DMS79 treated with DMSO at 0.1 percent for 48 hours (cell line): ENCODE results near the gene TBC1D7.

ENCODE experiments used
- DNase-seq: peaks from one replicate; lab custom pipeline; 2025; lab: John Stamatoyannopoulos, UW

The TBC1D7 gene

GRCh38 chr6:13294499-13295069 lies 33.8 kb downstream of the TBC1D7 start:
- no peak for DNase-seq

DNA sequence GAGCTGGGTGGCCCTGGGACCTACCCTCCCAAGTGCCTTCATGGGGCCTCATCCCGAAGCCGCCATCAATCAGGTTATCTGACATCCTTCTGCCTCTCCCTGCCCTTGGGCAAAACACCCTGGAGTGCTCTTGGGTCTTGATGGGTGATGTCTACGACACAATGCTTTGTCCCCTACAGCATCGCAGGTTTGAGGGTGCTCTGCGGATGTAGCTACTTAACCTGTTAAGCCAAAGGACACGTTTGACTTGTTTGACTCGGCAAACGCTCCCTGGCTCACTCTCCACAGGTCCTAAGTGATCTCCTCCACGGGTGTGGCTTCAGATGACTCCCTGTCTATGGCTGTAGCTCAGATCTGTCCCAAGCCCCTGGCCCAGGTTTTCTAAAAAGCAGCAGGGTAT lies 35.6 kb downstream of the TBC1D7 start:
- no peak for DNase-seq

DNA sequence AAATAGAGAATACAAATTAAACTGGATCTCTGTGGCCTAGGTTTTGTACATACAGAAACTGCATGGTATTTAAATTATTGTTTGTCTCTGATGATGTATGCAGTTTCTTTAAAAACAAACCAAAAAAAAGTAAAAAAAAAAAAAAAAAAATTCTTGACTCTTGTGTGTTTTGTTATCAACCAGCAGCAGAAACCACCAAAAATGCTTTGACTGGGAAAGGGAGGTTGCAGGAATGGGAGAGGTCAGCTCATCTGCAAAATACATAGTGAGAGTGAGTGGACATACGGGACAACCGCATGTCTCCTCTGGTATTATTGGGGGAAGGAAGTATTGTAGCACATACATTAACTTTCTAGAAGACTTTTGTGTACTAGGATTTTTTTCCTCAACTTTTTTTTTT lies 38.0 kb downstream of the TBC1D7 start:
- no peak for DNase-seq

DNA sequence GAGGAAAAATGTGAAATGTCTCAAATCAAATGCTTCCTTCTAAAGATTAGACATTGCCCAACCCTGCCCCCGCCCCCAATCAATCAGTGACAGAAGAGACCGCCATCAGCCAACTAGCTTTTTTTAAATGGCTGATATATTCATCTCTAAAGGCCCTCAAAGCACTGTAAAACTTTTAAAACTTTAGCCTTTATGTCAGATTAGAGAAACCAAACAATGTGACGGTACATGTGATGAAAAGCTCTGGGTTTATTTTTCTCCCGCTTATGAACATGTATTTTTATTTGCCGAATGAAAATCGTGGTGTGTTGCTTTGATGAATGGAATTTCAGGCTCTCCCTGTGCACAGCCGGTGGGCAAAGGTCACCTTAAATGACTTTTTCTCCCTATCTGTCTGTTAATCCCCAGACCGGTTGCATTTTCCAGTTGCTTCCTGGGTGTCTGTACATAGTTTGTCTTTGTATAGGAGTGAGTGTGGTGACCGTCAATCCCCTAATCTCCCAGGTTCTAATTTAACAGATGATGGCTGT lies 38.5 kb downstream of the TBC1D7 start:
- no peak for DNase-seq

DNA sequence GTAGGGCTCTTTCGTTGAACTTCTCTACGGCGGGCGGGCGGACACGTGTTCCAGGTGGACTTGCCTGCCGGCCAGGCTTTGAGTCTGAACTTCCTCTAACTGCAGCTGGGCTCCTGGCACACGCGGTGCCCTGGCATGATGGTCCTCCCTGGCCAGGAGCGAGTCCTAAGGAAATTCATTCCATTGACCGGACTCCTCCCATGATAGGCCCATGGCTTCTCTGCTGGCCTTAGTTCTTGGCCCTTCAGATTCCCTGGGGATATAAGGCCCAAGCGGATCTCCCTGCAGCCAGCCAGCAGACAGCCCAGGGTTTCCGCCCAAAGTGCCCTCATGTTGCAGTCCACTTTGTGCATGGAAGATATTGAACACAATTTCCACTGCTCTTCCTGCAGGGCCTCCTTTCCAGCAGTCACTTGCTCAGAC lies 39.4 kb downstream of the TBC1D7 start:
- no peak for DNase-seq

DNA sequence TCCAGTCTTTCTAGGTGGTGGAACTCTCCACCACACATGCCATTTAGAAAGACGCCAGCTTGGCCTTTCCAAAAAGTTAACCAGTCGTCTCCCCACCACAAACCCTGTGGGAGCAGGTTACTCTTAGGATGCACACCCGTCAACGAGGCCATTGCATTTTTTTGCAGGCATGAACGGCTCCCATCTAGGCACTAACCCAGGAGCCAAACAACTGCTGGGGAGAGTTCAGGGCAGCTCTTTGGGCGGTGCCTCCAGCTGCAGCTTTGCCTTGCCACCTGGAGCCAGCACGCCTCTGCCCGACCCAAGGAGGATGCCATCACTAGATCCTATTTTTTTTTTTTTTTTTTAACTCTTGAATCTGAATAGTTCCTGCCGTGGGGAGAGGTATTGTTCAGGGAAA lies 39.9 kb downstream of the TBC1D7 start:
- DNase-seq, result no peak

GRCh38 chr6:13287104-13287503 lies 41.2 kb downstream of the TBC1D7 start:
- no peak for DNase-seq

DNA sequence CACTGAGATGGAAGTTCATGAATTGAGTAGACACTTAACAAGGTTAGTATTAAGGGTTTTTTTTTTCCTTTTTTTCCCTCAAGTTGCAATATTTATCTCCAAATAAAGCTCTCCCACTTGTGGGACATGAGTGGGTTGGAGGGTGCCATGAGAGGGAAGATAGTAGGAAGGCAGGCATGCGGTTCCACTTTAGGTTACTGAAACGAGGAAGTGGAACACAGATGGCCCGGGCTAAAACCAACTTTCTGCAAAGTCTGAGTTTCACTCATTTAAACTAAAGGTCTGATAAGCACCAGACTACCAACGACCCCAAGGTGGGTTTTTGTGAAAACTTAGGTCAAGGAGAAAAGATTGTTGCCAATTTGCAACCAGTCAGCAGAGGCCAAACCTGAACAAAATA lies 42.2 kb downstream of the TBC1D7 start:
- no peak for DNase-seq

- DNase-seq, result no peak
Measured at GRCh38 chr6:13285705-13286104, 42.6 kb downstream of the TBC1D7 start.

- DNase-seq, result no peak
Measured at GRCh38 chr6:13284646-13285045, 43.7 kb downstream of the TBC1D7 start.

- no peak for DNase-seq
Measured at GRCh38 chr6:13283331-13283730, 45.0 kb downstream of the TBC1D7 start.

DNA sequence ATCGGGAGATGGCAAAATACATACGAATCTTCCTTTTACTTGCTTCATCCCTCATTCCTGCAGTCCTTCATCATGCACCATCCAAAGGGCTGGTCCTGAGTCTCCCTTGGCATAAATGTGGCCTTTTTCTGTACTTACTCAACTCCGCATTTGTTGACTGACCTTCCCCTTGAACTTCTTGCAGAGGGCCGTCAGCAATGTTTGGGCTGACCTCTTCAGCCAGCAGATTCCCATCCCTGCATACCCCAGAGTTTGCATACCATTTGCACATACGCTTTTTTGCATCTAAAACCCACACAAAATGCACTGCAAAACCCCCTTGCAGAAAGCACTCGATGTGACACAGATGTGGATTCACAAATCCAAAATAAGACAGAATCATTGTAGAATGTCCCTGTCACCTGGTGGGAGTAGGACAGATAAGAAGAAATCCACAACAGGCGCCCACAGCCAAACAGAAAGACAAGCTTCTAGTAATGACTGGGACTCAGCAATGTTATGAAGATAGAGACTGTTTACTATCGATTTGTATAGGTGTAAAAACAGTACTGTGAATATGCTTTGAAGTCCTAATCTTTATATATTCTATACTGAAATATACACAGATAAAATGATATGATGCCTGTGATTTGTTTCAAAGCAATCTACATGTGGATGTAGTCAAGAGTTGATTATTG lies 45.8 kb downstream of the TBC1D7 start:
- DNase-seq, result no peak

- DNase-seq, result no peak
Measured at GRCh38 chr6:13281686-13282085, 46.7 kb downstream of the TBC1D7 start.

DNA sequence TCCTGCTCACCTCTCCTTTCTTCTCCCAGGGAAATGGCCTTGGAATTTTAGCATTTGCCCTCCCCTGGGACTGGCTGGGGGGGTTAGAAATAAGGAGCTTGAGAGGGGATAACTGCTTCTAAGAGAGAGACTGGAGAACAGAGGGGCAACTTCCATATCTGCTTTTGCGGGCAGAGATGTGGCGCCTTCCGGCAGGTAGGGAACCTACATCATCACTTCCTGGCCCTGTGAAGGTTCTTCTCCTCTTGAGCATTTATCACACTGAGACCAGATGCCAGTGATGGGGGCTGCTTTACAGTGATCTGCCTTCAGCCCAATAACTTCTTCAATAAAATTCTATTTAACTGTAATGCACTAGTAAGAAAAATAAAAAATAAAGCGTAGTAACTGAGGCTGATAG lies 48.1 kb downstream of the TBC1D7 start:
- no peak for DNase-seq

- DNase-seq, result no peak
Measured at GRCh38 chr6:13278991-13279390, 49.3 kb downstream of the TBC1D7 start.

GRCh38 chr6:13278164-13278563 lies 50.2 kb downstream of the TBC1D7 start:
- DNase-seq, result no peak

DNA sequence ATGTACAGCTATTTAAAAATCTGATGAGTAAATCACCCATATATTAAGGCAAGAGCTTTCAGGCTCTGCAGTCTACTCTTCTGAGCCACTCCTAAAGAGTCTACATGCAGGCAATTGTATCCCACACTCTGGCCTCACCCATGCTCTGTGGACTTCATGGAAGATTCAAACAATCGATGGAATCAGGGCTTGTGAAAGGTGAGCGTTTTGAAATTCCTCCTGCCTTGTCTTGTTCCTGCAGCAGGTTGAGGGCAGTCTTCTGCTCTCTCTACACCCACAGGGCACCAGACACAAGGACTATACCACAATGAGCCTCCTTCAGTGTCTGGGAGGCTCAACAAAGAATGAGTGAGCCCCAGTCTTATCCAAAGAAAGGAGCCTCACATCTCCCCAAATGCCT lies 51.1 kb downstream of the TBC1D7 start:
- DNase-seq, result no peak

DNA sequence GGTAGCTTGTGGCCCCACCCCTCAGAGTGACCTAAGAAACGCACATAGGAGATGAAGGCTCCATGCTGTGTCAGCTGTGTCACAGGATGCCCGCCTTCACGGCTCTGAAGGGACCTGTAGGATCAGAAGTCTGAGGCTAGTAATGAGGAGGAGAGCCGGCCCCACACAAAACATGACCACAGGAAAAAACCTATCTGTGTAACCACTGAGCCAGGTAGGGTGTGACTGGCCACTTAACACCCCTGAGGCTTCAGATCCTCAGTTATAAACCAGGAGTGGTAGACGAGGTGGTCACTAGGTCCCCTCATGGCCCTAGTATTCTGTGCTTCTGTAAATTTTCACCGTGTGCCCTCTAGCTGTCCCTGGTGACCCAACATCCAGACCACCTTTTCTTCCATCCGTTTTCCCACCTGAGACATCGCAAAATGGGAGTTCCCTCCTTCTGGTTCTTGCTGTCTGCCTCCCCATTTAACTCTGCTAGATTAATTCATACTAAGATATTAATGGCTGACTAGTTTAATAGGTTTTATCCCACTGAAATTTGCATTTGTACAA lies 52.8 kb downstream of the TBC1D7 start:
- DNase-seq, result no peak

DNA sequence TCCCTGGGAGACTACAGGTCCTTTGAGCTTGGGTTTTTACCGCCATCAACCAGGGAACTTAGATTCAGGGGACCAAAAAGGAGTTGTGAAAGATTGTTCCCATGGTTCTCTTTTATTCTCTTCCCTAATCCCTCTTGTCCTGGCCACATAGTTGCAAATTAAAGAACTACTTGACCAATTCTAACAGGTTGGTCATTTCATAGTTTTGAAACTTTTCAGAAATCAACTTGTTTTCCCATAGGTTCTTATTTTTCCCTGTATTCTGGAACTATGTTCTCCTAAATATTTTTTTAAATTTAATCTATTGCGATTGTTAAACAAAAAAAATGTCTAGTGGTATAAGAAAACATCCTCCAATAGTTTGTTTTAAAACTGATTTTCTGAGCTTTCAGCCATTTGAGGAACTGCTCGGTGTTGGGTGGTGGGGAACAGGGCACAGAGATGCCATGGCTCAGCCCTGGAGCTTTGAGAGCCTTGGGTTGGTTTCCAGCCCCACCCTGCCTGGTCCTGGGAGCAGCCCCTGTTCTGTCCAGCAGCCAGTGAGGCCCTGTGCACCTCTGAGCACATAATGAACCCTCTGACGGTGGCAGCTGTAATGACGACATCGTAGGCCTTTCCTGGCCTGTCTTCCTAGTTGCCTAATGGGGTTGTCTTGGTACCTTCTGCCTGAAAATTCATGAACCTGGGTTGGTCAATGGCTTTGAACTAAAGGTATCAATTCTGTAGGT lies 53.5 kb downstream of the TBC1D7 start:
- no peak for DNase-seq

- DNase-seq, result no peak
Measured at GRCh38 chr6:13273931-13274706, 54.2 kb downstream of the TBC1D7 start.

- DNase-seq, result no peak
Measured at GRCh38 chr6:13273202-13273930, 55.0 kb downstream of the TBC1D7 start.
